G401 (cell line): ENCODE data around the gene RNF213. TPM values are rescaled to one million over a fixed set of nuclear protein-coding genes. Genes with fewer than 3 reads are reported as not detected.
A peak's percentile ranks its signal among the peaks of the same experiment; 100 is the strongest.

Experiments
- DNase-seq: peaks from one replicate; pipeline ENCODE4 v3.0.0-alpha.2; 2015; ENCODE audit warnings: low spot score
- in situ Hi-C: cut with HindIII; loops from 2 replicates; pipeline ENCODE4 v1.10.0; 2016; ENCODE audit warnings: low sequenced_read_pairs, mixed read lengths
- total RNA-seq: library from RNA; depleted of rRNA; stranded (reverse); fragments of >200 nt; shearing (Covaris generic); gene quantifications from 2 replicates; pipeline ENCODE4 v1.2.3, GENCODE V29; 2014; rRNA removed

Gene RNF213
- total RNA-seq = 12.9 and 15.2 TPM in 2 replicates

GRCh38 chr17:80260791-80261158 is at the start of gene RNF213:
TSS of gene RNF213 (plus strand) at chr17:80260852. CDS start at chr17:80263682, 2,830 bp downstream.
- DNase-seq = no peak
- in situ Hi-C loops = no loop called here

GRCh38 chr17:80212109-80212508 is 48.5 kb upstream of the RNF213 start:
- DNase-seq = no peak
- in situ Hi-C loops = no loop called here

GRCh38 chr17:80212511-80212910 is 48.1 kb upstream of the RNF213 start:
- in situ Hi-C loops = no loop called here
- DNase-seq = no peak

- in situ Hi-C loops = no loop called here
- DNase-seq = no peak
Observed at GRCh38 chr17:80212962-80213642, 47.5 kb upstream of the RNF213 start.

GRCh38 chr17:80213643-80213975 is 47.0 kb upstream of the RNF213 start:
- in situ Hi-C loops = no loop called here
- DNase-seq = no peak

GRCh38 chr17:80214012-80214877 is 46.4 kb upstream of the RNF213 start:
- no peak for DNase-seq
- in situ Hi-C loops = no loop called here

- in situ Hi-C loops = no loop called here
- no peak for DNase-seq
Observed at GRCh38 chr17:80214878-80215210, 45.8 kb upstream of the RNF213 start.

- in situ Hi-C loops = no loop called here
- DNase-seq = no peak
Observed at GRCh38 chr17:80216473-80217456, 43.9 kb upstream of the RNF213 start.

GRCh38 chr17:80217703-80218362 is 42.8 kb upstream of the RNF213 start:
- DNase-seq = no peak
- in situ Hi-C loops = no loop called here

- in situ Hi-C loops = no loop called here
- no peak for DNase-seq
Observed at GRCh38 chr17:80218391-80218790, 42.3 kb upstream of the RNF213 start.

GRCh38 chr17:80219013-80219762 is 41.5 kb upstream of the RNF213 start:
- no peak for DNase-seq
- in situ Hi-C loops = no loop called here

- in situ Hi-C loops = no loop called here
- no peak for DNase-seq
Observed at GRCh38 chr17:80219763-80220053, 40.9 kb upstream of the RNF213 start.

- in situ Hi-C loops = no loop called here
- peak; percentile 33 for DNase-seq
Observed at GRCh38 chr17:80220054-80220735, 40.5 kb upstream of the RNF213 start, which contains the start of the genes SGSH and SLC26A11. TSS of gene SGSH (minus strand) at chr17:80220333. CDS start at chr17:80220313, 20 bp downstream. TSS of gene SLC26A11 (plus strand) at chr17:80220427. CDS start at chr17:80221561, 1,134 bp downstream.

- peak; percentile 16 for DNase-seq
- in situ Hi-C loops = no loop called here
Observed at GRCh38 chr17:80220736-80221215, 39.9 kb upstream of the RNF213 start.

GRCh38 chr17:80221351-80222105 is 39.1 kb upstream of the RNF213 start:
- DNase-seq = no peak
- in situ Hi-C loops = no loop called here

GRCh38 chr17:80222376-80223141 is 38.1 kb upstream of the RNF213 start:
- in situ Hi-C loops = no loop called here

More at GRCh38 chr17:80222376-80223141, 38.1 kb upstream of the RNF213 start:
- DNase-seq = no peak
